Stimulated activated effector memory CD8-positive, alpha-beta T cell treated with anti-CD3 and anti-CD28 coated beads, Interleukin-12 subunit alpha, Interleukin-12 subunit beta, amount 100 ng/mL, for 72 hours (primary cell): ENCODE results near the gene HSPA14.
A peak's percentile ranks its signal among the peaks of the same experiment; 100 is the strongest.
"Not testable (repeated sequence)": the region's sequence is repeated elsewhere in the genome, so short reads cannot be mapped to it uniquely, and the experiment has no call there.

Source experiments
- ATAC-seq: fragments of 150-1000 bp; cut with Tn5 transposase; 2 replicates; pipeline ENCODE4 v1.10.0; 2021
- DNase-seq, 2 donors: peaks; one replicate each; pipeline ENCODE4 v3.0.0; 2021 to 2022; ENCODE audit warnings: low spot score in 2 of 2
- H3K27ac Mint-ChIP-seq: one replicate; pipeline ENCODE4 v1.8.0; 2022; ENCODE audit warnings: mild to moderate bottlenecking, mixed read lengths
- H3K36me3 Mint-ChIP-seq: one replicate; pipeline ENCODE4 v1.8.0; 2022; ENCODE audit warnings: mild to moderate bottlenecking, mixed read lengths
- H3K4me1 Mint-ChIP-seq: one replicate; pipeline ENCODE4 v1.8.0; 2022; ENCODE audit warnings: mixed read lengths
- H3K4me3 Mint-ChIP-seq: one replicate; pipeline ENCODE4 v1.8.0; 2022; ENCODE audit warnings: mild to moderate bottlenecking, mixed read lengths
- H3K9me3 Mint-ChIP-seq: one replicate; pipeline ENCODE4 v1.8.0; 2022; ENCODE audit warnings: mixed read lengths

Gene HSPA14

GRCh38 chr10:14859043-14859442 lies 20.9 kb downstream of the HSPA14 start:
- H3K27ac Mint-ChIP-seq, result peak overlapping the region; percentile 45
- peaks cover 83% of the 10 kb centered on the region for H3K36me3 Mint-ChIP-seq

DNA sequence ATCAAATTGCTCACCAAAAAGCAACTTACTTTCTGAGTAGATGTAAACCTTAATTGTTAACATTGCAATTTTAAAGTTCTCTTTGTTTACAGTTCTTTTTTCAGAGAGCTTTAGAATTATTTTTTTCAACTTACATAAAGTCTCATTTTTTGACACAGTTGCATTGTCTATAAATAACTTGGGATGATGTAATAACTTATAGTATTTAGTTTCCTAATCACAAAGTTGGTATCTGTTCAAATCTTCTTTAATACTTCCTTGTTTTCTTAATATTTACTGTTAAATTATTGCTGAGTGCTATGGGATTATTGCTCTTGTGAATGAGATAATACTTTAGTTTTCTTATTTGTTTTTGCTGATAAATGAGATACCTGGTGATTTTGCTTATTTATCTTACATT lies 21.7 kb downstream of the HSPA14 start:
- ATAC-seq, result no peak
- no peak overlapping the region for H3K4me3 Mint-ChIP-seq
- peak overlapping the region; percentile 77 for H3K27ac Mint-ChIP-seq
- peaks cover 81% of the 10 kb centered on the region for H3K36me3 Mint-ChIP-seq
- H3K9me3 Mint-ChIP-seq, result no peaks in the 10 kb centered on the region
- no peak for DNase-seq
- peaks cover 15% of the 10 kb centered on the region for H3K4me1 Mint-ChIP-seq

More at GRCh38 chr10:14859043-14859442, 20.9 kb downstream of the HSPA14 start:
- H3K9me3 Mint-ChIP-seq, result no peaks in the 10 kb centered on the region
- H3K4me3 Mint-ChIP-seq, result no peak overlapping the region
- ATAC-seq (no peak), DNase-seq (no peak)
- peaks cover 15% of the 10 kb centered on the region for H3K4me1 Mint-ChIP-seq

- Mint-ChIP-seq H3K4me3 (no peak overlapping the region), H3K36me3 (peaks cover 75% of the 10 kb centered on the region), H3K9me3 (no peaks in the 10 kb centered on the region), H3K27ac (peak overlapping the region; percentile 77), H3K4me1 (peaks cover 15% of the 10 kb centered on the region)
- DNase-seq, result no peak
- ATAC-seq, result no peak
Measured at GRCh38 chr10:14860791-14861190, 22.7 kb downstream of the HSPA14 start.

DNA sequence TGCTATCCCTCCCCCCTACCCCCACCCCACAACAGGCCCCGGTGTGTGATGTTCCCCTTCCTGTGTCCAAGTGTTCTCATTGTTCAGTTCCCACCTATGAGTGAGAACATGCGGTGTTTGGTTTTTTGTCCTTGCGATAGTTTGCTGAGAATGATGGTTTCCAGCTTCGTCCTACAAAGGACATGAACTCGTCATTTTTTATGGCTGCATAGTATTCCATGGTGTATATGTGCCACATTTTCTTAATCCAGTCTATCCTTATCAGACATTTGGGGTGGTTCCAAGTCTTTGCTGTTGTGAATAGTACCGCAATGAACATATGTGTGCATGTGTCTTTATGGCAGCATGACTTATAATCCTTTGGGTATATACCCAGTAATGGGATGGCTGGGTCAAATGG lies 26.4 kb downstream of the HSPA14 start:
- ATAC-seq, H3K9me3 Mint-ChIP-seq, H3K27ac Mint-ChIP-seq, H3K4me3 Mint-ChIP-seq, DNase-seq, H3K4me1 Mint-ChIP-seq: not testable (repeated sequence)
- peaks cover 76% of the 10 kb centered on the region for H3K36me3 Mint-ChIP-seq

DNA sequence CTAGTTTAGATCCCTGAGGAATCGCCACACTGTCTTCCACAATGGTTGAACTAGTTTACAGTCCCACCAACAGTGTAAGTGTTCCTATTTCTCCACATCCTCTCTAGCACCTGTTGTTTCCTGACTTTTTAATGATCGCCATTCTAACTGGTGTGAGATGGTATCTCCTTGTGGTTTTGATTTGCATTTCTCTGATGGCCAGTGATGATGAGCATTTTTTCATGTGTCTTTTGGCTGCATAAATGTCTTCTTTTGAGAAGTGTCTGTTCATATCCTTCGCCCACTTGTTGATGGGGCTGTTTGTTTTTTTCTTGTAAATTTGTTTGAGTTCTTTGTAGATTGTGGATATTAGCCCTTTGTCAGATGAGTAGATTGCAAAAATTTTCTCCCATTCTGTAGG lies 26.8 kb downstream of the HSPA14 start:
- H3K4me3 Mint-ChIP-seq, H3K27ac Mint-ChIP-seq, DNase-seq, H3K4me1 Mint-ChIP-seq, H3K9me3 Mint-ChIP-seq, ATAC-seq: not testable (repeated sequence)
- H3K36me3 Mint-ChIP-seq, result peaks cover 78% of the 10 kb centered on the region

GRCh38 chr10:14873090-14873760 lies 35.1 kb downstream of the HSPA14 start:
- H3K36me3 Mint-ChIP-seq, result peaks cover 51% of the 10 kb centered on the region
- ATAC-seq, result peak; percentile 60
- H3K4me3 Mint-ChIP-seq, result no peak overlapping the region
- no peaks in the 10 kb centered on the region for H3K9me3 Mint-ChIP-seq
- DNase-seq, result no peak
- H3K27ac Mint-ChIP-seq, result peak overlapping the region; percentile 32
- peaks cover 17% of the 10 kb centered on the region for H3K4me1 Mint-ChIP-seq

- Mint-ChIP-seq H3K4me3 (no peak overlapping the region), H3K36me3 (peaks cover 30% of the 10 kb centered on the region), H3K27ac (no peak overlapping the region), H3K9me3 (no peaks in the 10 kb centered on the region), H3K4me1 (peaks cover 29% of the 10 kb centered on the region)
- no peak for ATAC-seq
- DNase-seq, result no peak
Measured at GRCh38 chr10:14875941-14876340, 37.8 kb downstream of the HSPA14 start.

- peak overlapping the region; percentile 38 for H3K27ac Mint-ChIP-seq
- peaks cover 22% of the 10 kb centered on the region for H3K36me3 Mint-ChIP-seq
- no peaks in the 10 kb centered on the region for H3K9me3 Mint-ChIP-seq
- DNase-seq, result no peak
- H3K4me1 Mint-ChIP-seq, result peaks cover 29% of the 10 kb centered on the region
- H3K4me3 Mint-ChIP-seq, result peak overlapping the region; percentile 92
- no peak for ATAC-seq
Measured at GRCh38 chr10:14876764-14877163, 38.7 kb downstream of the HSPA14 start.

DNA sequence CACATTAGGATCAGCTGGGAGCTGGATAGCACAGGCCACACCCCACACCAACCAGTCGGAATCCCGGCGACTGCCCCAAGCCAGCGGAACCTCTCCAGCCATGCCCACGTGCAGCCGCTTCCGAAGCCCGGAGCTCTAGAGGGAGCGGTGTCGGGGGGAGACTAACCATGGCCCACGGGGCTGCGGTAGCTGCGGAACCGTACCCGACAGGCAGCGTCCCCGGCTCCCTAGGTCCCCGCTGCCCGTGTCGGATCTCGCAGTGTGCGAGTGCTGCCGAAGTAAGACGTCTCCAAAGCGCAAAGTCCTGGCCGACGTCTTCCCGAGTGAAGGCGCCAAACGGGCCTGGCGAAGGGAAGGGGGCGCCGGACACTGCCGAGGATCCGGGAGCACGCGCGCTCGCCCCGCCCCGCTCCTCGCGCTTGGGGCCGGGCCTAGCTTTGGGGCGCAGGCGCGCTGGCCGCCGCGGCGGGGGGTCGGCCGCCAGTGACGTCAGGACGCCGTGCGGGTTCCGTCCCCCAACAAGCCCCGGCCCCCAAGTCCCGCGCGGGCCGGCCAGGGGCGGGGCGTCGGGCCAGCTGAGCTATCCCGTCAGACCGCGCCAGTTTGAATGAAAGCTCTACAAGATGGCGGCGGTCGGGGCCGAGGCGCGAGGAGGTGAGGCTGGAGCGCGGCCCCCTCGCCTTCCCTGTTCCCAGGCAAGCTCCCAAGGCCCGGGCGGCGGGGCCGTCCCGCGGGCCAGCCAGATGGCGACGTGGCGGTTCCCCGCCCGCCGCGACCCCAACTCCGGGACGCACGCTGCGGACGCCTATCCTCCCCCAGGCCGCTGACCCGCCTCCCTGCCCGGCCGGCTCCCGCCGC lies 40.4 kb downstream of the HSPA14 start, which contains the start of gene SUV39H2:
SUV39H2 (plus strand) TSS at position 601 of the 858 bp plus-strand sequence; CDS start at position 624, 23 bp downstream.
- H3K4me3 Mint-ChIP-seq, result peak within 1 kb of the TSS; percentile 92
- no peaks in the 10 kb centered on the region for H3K9me3 Mint-ChIP-seq
- peak within 1 kb of the TSS; percentile 89 for H3K27ac Mint-ChIP-seq
- peak; percentile 94 to 96 for DNase-seq
- peaks cover 11% of the 10 kb centered on the region for H3K36me3 Mint-ChIP-seq
- peaks cover 34% of the 10 kb centered on the region for H3K4me1 Mint-ChIP-seq
- peak; percentile 97 for ATAC-seq

- peaks cover 14% of the 10 kb centered on the region for H3K36me3 Mint-ChIP-seq
- H3K4me1 Mint-ChIP-seq, result peaks cover 39% of the 10 kb centered on the region
- ATAC-seq (peak; percentile 27), DNase-seq (peak in 1 of 2 donors; percentile 18)
- peak overlapping the region; percentile 92 for H3K4me3 Mint-ChIP-seq
- no peaks in the 10 kb centered on the region for H3K9me3 Mint-ChIP-seq
- H3K27ac Mint-ChIP-seq, result peak overlapping the region; percentile 89
Measured at GRCh38 chr10:14879124-14879927, 41.2 kb downstream of the HSPA14 start.

- Mint-ChIP-seq H3K27ac (peak overlapping the region; percentile 89), H3K4me3 (peak overlapping the region; percentile 92), H3K36me3 (peaks cover 14% of the 10 kb centered on the region), H3K9me3 (no peaks in the 10 kb centered on the region), H3K4me1 (peaks cover 39% of the 10 kb centered on the region)
- ATAC-seq (no peak), DNase-seq (no peak)
Measured at GRCh38 chr10:14879928-14880193, 41.8 kb downstream of the HSPA14 start.

- no peak for DNase-seq
- no peak overlapping the region for H3K27ac Mint-ChIP-seq
- peaks cover 14% of the 10 kb centered on the region for H3K36me3 Mint-ChIP-seq
- peak overlapping the region; percentile 92 for H3K4me3 Mint-ChIP-seq
- no peaks in the 10 kb centered on the region for H3K9me3 Mint-ChIP-seq
- no peak for ATAC-seq
- peaks cover 39% of the 10 kb centered on the region for H3K4me1 Mint-ChIP-seq
Measured at GRCh38 chr10:14880229-14880628, 42.1 kb downstream of the HSPA14 start.

GRCh38 chr10:14884082-14884481 lies 46.0 kb downstream of the HSPA14 start:
- H3K9me3 Mint-ChIP-seq, result no peaks in the 10 kb centered on the region
- ATAC-seq, result peak; percentile 44

DNA sequence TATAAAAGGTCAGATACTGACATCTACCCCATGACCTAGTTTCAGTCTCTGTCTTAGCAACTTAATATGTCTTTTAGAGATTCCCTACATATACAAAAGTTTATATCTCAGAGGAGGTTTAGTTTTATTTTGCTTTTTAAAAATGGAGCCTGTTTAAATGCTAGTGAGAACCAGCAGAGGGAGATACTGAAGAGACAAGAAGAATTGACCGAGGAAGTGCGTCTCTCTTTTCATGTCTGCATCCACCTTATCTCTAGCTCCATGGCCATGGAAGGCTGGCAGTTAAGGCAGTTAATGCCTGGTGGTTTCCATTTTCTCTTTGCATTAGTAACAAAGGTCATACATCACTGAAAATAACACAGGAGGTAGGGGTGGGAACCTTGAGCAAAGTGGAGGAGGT lies 51.2 kb downstream of the HSPA14 start:
- no peak overlapping the region for H3K27ac Mint-ChIP-seq
- no peak for DNase-seq
- H3K36me3 Mint-ChIP-seq, result no peaks in the 10 kb centered on the region
- no peaks in the 10 kb centered on the region for H3K9me3 Mint-ChIP-seq
- peaks cover 5% of the 10 kb centered on the region for H3K4me1 Mint-ChIP-seq
- peak overlapping the region; percentile 5 for H3K4me3 Mint-ChIP-seq
- no peak for ATAC-seq

More at GRCh38 chr10:14884082-14884481, 46.0 kb downstream of the HSPA14 start:
- no peak for DNase-seq
- H3K4me1 Mint-ChIP-seq, result peaks cover 22% of the 10 kb centered on the region
- H3K27ac Mint-ChIP-seq, result no peak overlapping the region
- H3K36me3 Mint-ChIP-seq, result peaks cover 14% of the 10 kb centered on the region
- no peak overlapping the region for H3K4me3 Mint-ChIP-seq

DNA sequence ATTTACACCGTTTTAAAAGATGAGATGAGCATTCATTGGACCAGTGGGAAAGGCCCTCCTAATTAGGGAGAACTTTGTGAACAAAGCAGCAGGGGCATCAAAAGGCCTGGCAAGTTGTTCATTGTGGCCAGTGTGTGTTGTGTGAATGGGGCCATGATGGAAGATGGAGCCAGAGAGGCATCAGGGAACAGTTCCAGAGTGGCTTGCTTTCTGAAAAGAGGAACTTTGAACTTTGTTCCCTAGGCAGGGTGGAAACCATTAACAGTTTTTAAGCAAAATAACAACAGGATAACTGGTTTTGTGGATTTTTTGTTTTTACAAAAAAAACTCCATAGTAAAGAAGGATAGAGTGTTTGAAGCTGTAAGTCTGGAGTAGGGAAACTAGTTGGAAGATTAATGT lies 53.0 kb downstream of the HSPA14 start:
- Mint-ChIP-seq H3K36me3 (no peaks in the 10 kb centered on the region), H3K4me1 (peaks cover 5% of the 10 kb centered on the region), H3K9me3 (no peaks in the 10 kb centered on the region), H3K27ac (no peak overlapping the region), H3K4me3 (no peak overlapping the region)
- no peak for DNase-seq
- no peak for ATAC-seq
